ENCODE data around the gene KIAA1755.
"Not testable (repeated sequence)": the region's sequence is repeated elsewhere in the genome, so short reads cannot be mapped to it uniquely, and the experiment has no call there.

KIAA1755 gene

GRCh38 chr20:38286586-38287531 is 26.3 kb upstream of the KIAA1755 start:
- DNase-seq, result no peak

- no peak for DNase-seq
These were observed 24.4 kb upstream of the KIAA1755 start for GRCh38 chr20:38284893-38285444.

DNA sequence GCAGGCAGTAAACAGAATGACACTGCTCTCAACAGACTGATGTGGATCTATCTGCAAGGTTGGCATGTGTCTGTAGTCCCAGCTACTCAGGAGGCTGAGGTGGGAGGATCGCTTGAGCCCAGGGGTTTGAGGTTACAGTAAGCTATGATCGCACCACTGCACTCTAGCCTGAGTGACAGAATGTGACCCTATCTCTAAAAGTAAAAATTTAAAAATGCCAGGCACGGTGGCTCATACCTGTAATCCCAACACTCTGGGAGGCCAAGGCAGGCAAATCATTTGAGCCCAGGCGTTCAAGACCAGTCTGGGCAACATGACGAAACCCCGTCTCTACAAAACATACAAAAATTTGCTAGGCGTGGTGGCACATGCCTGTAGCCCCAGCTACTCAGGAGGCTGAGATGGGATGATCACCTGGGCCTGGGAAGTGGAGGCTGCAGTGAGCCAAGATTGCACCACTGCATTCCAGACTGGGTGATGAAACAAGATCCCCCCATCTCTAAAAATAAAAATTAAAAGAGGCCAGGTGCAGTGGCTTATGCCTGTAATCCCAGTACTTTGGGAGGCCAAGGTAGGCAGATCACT is 23.6 kb upstream of the KIAA1755 start:
- not testable (repeated sequence) for DNase-seq

DNA sequence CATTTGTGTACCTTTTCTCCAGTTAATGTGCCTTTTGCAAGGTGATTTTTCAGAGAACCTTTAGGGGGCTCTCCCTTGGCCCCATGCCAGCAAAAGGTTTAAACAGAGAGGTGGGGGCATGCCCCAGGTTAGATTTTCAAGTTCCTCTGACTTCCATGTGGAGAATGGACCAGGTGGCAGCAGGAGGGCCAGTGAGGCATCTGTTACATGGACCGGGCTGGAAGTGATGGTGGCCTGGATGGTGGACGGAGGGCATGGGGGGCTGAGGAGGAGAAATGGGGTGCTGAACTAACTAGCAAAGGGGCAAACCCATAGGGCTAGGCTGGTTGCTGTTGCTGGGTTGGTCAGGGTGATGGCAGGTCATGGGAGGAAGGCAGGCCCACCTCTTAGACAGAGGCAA is 22.7 kb upstream of the KIAA1755 start:
- DNase-seq, result no peak

GRCh38 chr20:38281176-38281915 is 20.8 kb upstream of the KIAA1755 start:
- DNase-seq, result not testable (repeated sequence)

GRCh38 chr20:38278763-38279162 is 18.2 kb upstream of the KIAA1755 start:
- no peak for DNase-seq

DNA sequence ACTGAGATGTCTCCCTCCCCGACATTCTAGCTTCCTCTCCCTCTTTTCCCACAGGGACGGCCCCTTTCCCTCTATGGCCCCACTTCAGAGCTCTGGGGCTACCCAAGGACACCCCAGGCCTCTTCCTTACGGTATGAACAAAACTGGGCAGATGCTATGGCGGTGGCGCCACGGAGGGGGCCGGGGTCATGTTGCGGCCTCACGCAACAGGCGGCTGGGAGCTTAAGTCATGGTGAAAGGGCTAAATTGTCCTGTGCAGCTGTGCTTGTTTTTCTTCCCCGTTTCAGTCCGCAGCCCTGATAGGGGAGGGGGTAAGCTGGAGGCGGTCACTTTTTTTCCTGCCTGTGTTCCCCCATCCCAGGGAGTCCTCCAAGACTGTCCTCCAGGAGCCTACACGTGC is 17.6 kb upstream of the KIAA1755 start:
- no peak for DNase-seq

GRCh38 chr20:38277691-38278090 is 17.2 kb upstream of the KIAA1755 start:
- DNase-seq, result no peak

DNA sequence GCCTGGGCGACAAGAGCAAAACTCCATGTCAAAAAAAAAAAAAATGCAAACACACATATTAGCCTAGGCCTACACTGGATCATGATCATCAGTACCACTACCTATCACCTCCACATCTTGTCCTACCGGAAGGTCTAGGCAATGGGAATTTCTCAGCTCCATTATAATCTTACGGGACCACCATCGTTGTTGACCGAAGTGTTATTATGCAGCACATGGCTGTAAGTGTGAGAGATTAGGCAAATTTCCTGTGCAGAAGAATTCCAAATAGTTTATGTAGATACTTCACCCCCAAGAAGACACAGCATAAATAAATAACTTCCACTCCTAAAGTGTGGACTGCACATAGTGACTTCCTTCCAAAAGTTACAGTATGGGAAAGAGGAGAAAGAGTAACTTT is 16.8 kb upstream of the KIAA1755 start:
- no peak for DNase-seq

GRCh38 chr20:38275815-38276550 is 15.4 kb upstream of the KIAA1755 start:
- no peak for DNase-seq

DNA sequence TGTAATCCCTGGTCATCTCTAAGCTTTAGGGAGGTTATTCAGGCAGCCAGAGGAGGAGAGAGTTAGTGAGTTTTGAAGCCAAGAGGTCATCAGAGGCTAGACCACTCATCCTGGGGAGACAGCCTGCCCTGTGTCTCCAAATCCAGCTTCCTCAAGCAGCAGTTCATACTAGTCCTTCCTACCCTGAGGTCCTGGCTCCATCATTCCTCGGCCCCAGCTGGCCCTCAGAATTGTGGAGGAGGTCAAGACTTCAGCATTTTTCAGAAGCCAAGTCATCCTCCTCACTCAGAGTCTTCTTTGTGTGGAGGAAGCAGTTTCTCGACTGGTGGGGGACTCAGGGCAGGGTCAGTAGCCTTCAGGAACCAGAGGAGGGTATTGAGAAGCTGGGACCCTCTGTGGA is 12.4 kb upstream of the KIAA1755 start:
- no peak for DNase-seq

GRCh38 chr20:38272398-38272797 is 11.9 kb upstream of the KIAA1755 start:
- no peak for DNase-seq

GRCh38 chr20:38271608-38272120 is 11.1 kb upstream of the KIAA1755 start:
- no peak for DNase-seq

- no peak for DNase-seq
These were observed 10.5 kb upstream of the KIAA1755 start for GRCh38 chr20:38270869-38271605.

DNA sequence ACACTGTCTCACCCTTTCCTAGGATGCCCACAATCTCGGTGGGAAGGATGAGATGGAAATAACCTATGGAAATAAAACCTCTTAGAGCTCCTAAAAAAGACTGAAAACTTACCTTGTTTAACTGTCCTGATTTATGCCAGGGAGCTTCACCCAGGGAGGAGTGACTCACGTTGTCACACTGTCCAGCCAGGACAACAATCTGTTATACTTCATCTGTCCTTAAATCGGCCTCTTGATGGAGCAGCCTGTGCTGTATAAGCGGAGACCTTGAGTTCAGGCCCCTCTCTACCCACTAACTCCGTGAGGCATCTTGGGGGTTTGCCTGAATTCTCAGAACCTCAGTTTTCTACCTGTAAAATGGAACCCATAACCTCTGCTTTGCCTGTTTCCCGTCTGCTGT is 9.2 kb upstream of the KIAA1755 start:
- no peak for DNase-seq

DNA sequence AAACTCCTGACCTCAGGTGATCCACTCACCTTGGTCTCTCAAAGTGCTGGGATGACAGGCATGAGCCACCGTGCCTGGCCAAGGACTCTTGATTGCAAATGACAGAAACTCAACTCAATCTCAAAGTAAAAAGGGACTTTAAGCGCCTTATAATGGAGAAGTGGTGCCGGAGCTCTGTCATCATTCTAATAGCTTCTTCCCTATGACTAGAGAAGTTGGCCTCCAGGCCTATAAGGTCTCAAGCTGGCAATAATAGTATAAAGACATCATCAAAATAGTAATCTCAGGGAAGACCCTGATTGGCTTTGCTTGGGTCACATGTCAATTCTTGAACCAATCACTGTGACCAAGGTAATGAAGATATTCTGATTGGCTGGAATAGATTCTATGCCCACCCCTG is 8.5 kb upstream of the KIAA1755 start:
- no peak for DNase-seq

- no peak for DNase-seq
These were observed 7.5 kb upstream of the KIAA1755 start for GRCh38 chr20:38267901-38268514.

- DNase-seq, result no peak
These were observed 6.8 kb upstream of the KIAA1755 start for GRCh38 chr20:38267296-38267695.

GRCh38 chr20:38266426-38266825 is 5.9 kb upstream of the KIAA1755 start:
- no peak for DNase-seq

DNA sequence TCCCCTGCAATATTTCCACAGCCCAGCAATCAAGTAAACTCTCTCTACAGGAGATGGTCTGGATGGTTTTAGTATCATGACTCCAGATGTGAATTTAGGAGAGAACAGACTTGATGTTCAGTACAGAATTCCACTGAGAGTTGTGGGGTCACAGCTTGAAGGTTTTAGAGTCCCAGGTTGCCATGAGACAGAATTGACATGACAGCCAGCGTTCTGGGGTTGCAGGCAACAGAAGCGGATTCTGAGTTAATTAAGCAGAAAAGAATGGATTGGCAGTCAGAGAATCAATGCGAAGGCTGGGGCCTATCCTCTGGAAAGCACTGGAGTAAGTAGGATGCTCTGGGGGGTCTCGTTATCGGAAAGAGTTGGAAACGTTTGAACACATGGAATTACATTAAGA is 2.4 kb upstream of the KIAA1755 start:
- DNase-seq, result no peak

DNA sequence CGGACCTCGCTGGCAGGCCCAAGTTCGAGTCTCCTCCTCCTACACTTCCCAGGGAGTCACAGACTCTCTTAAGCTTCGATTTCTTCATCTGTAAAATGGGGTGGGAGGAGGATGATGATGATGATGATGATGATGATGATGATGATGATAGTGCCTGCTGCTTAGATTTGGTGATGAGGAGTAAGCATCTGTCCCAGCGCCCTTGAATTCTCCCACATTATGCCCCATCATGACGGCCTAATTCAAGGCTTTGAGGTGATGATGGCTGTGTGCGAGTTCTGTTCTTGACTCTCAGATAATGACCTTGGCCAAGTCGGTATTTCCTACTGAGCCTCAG is 487 bp upstream of the KIAA1755 start:
- no peak for DNase-seq

- no peak for DNase-seq
These were observed 534 bp downstream of the KIAA1755 start for GRCh38 chr20:38260025-38260377.

Data from NCI-H1694 (cell line).